HG02943 (cell line): Measurements from ENCODE around the gene SLCO2B1.

Experiments used
- ATAC-seq: cut with Tn5 transposase; IDR thresholded peaks from one replicate; pipeline ENCODE4 v1.9.1; 2021; ENCODE audit warnings: mild to moderate bottlenecking, low read depth, moderate library complexity; ENCODE audit not compliant: unreplicated experiment

SLCO2B1 gene

DNA sequence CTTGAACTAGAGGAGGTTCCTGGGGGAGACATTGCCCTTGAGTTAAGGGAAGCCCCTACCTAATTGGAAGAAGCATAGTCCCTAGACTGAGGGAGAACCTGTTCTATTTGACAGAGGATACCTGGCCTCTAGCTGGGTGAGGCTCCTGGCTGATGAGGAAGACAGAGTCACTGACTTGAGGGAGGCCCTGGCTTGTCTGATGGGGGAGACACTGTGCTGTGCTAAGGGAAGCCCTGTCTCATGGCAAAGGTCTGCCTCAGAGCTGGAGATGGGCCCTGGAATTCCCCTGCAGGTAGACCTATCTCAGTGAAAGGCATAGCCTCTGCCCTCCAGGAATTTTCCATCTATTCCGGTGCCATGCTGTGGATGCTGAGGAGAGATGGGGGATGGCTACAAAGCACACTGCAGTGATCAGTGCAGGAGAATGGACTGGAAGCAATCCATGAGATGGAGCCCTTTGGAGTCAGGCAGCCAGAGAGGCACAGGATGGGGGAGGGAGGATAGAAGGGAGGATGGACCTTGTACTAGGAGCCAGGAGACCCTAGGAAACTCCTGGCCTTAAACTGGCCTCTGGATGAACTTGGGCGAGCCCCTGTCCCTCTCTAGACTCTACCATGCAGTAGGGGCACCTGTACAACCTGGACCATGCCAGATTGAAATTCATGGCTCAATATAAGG lies 39.9 kb downstream of the SLCO2B1 start:
- no peak for ATAC-seq

DNA sequence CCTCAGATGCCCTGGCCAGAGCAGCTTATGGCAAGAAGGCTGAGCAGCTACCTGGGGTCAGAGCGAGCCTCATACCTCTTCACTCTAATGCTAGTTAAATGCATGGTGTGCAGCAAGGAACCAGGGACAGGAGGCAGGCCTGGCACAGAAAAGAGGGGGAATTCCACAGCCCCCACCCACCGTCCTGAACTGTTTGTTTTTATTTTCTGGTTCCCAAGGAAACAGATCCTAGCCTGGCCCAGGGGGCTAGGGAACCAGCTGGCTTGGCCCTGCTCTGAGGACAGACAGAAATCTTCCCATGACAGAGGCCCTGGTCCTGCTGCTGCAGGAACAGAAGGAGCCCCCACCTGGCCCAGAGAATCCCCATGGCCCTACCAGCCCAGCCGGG lies 40.4 kb downstream of the SLCO2B1 start:
- no peak for ATAC-seq

GRCh38 chr11:75193271-75193670 lies 42.4 kb downstream of the SLCO2B1 start:
- ATAC-seq = no peak

GRCh38 chr11:75193711-75194110 lies 42.8 kb downstream of the SLCO2B1 start:
- no peak for ATAC-seq

DNA sequence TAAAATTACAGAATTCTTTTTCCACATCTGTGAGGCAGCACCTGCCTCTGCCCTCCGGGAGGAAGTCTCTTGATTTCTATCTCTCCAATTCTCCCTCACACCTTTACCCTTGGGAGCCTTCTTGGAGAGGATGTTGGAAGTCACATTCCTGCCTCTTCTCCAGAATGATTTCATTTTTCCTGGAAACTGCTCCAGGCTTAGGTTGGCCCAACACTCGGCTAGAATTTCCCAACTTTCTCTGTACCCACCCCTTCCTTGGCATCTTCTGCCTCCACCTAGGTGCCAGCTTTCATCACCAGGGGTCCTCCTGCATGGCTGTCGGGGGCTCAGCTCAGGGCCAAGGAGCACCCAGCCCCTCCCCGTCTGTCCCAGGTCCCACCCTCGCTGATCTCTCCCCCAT lies 43.2 kb downstream of the SLCO2B1 start:
- ATAC-seq = no peak

GRCh38 chr11:75195167-75195962 lies 44.5 kb downstream of the SLCO2B1 start:
- ATAC-seq = no peak

- ATAC-seq = no peak
Observed at GRCh38 chr11:75196426-75196825, 45.5 kb downstream of the SLCO2B1 start.

GRCh38 chr11:75197512-75198277 lies 46.8 kb downstream of the SLCO2B1 start:
- ATAC-seq = no peak

GRCh38 chr11:75198278-75198973 lies 47.5 kb downstream of the SLCO2B1 start:
- ATAC-seq = no peak

GRCh38 chr11:75199412-75199955 lies 48.6 kb downstream of the SLCO2B1 start:
- no peak for ATAC-seq

DNA sequence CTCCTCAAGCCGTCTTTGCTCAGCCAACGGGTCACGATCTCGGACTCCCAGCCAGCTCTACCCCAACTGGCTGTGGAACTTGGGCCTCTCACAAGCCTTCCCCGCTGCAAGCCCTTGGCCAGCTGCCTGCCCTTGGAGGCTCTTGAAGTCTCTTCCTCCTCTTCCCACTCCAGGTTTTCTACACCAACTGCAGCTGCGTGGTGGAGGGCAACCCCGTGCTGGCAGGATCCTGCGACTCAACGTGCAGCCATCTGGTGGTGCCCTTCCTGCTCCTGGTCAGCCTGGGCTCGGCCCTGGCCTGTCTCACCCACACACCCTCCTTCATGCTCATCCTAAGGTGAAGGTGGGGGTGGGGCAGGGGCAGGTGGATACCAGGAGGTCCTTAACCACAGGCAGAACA lies 49.1 kb downstream of the SLCO2B1 start:
- ATAC-seq = no peak

GRCh38 chr11:75200531-75200930 lies 49.6 kb downstream of the SLCO2B1 start:
- no peak for ATAC-seq

DNA sequence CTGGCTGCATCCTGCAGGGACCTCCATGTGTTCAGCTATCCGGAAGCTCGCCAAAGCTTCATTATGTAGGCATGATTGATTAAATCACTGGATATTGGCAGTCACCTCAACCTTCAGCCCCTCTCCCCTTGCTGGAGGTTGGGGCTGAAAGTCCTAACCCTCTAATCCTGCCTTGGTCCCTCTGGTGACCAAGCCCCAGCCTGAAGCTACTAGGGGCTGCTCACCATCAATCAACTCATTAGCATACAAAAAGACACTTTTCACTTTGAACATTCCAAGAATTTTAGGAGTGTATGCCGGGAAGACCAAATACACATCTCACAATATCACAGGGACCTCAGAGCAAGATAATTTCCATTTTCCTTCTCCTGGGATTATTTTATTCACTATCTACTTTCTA lies 50.9 kb downstream of the SLCO2B1 start:
- no peak for ATAC-seq

DNA sequence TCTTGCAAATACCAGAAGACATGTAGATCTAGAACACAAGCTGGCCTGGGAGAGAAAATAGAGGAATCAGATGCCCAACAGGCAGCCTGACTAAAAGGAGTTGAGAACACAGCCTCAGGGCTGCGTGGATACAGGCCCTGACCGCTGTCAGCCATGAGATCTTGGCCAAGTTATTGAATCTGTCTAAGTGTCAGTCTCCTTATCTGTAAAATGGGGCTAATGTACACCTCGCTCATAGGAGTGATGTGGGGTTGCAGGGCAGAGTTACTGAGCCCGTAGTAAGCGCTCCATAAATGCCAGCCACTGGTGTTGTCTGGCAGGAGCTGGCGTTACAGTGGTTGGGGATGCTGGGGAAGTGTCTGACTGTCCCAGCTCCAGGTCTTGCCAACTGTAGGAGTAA lies 51.3 kb downstream of the SLCO2B1 start:
- ATAC-seq = no peak

GRCh38 chr11:75203138-75203537 lies 52.2 kb downstream of the SLCO2B1 start:
- no peak for ATAC-seq

GRCh38 chr11:75203641-75204011 lies 52.7 kb downstream of the SLCO2B1 start:
- no peak for ATAC-seq

- no peak for ATAC-seq
Observed at GRCh38 chr11:75204012-75204674, 53.2 kb downstream of the SLCO2B1 start.

DNA sequence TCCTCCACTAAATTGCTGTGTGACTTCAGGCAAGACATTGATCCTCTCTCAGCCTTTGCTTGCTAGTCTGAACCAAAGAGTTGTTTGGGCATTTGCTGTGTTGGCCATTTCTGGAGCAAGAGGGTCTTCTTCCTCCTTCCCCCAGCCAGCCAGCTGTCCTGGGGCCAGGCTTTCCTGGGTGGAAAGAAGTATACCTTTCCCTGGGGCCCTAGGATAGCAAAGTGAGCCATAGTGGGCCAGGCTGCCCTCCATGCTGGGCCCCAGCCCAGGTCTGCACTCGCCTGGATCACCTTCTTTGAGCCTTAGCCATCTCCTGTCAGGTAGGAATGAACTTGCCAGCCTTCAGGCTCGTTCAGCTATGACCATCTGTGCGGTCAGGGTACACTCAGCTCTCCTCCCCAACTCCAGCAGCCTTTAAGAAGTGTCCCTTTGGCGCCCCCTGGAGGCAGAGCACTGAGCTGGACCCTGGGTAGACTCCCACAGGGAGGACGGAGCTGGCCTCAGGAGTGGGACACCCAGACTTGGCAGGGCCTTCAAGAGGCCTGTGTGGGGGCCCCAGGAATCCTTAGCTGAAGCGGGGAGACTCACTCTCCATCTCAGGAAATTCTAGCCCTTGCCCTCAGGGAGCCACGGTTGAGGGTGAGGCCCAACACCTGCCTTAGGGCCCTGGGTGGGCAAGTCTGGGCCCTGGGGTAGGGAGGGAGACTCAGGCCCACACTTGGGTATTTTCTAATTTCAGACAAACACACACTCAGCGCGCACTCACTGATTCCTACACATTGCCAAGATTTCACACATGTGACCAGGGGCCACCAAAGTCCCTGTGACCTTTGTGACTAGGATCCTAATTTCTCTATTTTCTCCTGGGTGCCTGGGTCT lies 54.0 kb downstream of the SLCO2B1 start:
- no peak for ATAC-seq

DNA sequence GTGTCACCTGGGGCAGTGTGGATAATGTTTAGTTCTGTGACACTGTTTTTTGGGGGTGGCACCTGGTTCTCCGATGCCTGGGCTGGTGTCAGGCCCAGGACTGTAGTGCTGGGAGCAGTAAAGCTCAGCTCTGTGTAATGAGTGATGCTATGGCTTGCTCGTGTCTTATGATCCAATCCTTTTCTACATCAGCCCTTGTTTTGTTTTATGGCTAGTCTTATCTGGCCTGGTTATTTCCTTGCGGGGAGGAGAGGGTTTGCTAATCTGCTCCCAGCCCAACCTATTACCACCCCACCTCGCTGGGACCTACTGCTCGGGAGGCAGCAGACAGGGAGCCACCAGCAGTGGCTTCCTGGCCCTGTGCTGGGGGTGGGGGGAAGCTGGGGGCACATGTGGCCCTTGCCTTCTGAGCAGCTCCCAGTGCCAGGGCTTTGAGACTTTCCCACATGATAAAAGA lies 54.7 kb downstream of the SLCO2B1 start:
- no peak for ATAC-seq
